ENCODE measurements around the gene SYT9.

DNA sequence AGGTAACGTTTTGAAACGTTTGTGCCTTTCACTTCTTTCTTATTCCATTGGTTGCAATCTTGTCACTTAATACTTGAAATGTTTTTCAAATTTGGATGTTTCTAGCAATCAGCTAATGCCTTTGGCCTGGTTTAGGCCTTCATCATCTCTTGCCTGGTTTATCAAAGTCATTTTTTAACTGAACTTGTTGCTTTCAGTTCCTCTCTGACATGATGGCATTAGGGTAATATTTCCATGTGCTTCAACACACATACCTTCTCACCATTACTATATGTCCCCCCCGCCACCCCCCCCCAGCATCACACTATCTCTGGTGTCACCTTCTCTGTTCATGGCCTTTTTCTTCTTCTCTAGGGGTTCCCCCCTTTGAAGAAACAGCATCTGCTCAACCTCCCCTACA is 1.5 kb upstream of the SYT9 start:
- TF ChIP-seq, protein P1, sequence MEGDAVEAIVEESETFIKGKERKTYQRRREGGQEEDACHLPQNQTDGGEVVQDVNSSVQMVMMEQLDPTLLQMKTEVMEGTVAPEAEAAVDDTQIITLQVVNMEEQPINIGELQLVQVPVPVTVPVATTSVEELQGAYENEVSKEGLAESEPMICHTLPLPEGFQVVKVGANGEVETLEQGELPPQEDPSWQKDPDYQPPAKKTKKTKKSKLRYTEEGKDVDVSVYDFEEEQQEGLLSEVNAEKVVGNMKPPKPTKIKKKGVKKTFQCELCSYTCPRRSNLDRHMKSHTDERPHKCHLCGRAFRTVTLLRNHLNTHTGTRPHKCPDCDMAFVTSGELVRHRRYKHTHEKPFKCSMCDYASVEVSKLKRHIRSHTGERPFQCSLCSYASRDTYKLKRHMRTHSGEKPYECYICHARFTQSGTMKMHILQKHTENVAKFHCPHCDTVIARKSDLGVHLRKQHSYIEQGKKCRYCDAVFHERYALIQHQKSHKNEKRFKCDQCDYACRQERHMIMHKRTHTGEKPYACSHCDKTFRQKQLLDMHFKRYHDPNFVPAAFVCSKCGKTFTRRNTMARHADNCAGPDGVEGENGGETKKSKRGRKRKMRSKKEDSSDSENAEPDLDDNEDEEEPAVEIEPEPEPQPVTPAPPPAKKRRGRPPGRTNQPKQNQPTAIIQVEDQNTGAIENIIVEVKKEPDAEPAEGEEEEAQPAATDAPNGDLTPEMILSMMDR (IDR thresholded peaks at IDR 0.05; ENCODE audit: low read depth, low read length), result no peak
- TF ChIP-seq POLR2A (IDR thresholded peaks at IDR 0.05; ENCODE audit: extremely low read depth, insufficient read length), result no peak
- TF ChIP-seq, protein P2, sequence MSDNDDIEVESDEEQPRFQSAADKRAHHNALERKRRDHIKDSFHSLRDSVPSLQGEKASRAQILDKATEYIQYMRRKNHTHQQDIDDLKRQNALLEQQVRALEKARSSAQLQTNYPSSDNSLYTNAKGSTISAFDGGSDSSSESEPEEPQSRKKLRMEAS (IDR thresholded peaks at IDR 0.05; ENCODE audit: low read depth, low read length), result no peak
- TF ChIP-seq MYC (IDR thresholded peaks at IDR 0.05; ENCODE audit: low read depth, low read length), result no peak
